GDM1 (cell line): ENCODE measurements around the gene ELF2.
A peak's percentile ranks its signal among the peaks of the same experiment; 100 is the strongest.
"Not testable (repeated sequence)": the region's sequence is repeated elsewhere in the genome, so short reads cannot be mapped to it uniquely, and the experiment has no call there.

Experiments
- DNase-seq: peaks from one replicate; lab custom pipeline; 2025; lab: John Stamatoyannopoulos, UW

ELF2 gene

DNA sequence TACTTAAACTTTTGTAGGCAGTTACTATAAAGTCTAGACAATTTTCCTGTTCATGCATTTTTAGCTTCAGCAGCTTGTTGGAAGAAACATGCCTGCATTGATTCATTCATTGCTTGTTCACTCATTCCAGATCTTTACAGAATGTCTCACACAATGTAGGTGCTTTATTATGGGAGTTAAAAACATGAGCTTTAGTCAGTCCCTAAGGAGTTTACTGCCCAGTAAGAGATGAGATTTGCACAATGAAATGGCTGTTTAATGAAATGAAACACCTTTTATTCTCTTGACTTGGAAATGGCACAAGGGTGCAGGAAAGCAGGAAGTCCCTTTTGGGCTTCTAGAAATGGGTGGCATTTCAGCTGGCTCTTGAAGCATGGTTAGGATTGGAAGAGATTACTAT, 158.5 kb downstream of the ELF2 start:
- no peak for DNase-seq

GRCh38 chr4:139017861-139018260, 159.2 kb downstream of the ELF2 start:
- DNase-seq = no peak

DNA sequence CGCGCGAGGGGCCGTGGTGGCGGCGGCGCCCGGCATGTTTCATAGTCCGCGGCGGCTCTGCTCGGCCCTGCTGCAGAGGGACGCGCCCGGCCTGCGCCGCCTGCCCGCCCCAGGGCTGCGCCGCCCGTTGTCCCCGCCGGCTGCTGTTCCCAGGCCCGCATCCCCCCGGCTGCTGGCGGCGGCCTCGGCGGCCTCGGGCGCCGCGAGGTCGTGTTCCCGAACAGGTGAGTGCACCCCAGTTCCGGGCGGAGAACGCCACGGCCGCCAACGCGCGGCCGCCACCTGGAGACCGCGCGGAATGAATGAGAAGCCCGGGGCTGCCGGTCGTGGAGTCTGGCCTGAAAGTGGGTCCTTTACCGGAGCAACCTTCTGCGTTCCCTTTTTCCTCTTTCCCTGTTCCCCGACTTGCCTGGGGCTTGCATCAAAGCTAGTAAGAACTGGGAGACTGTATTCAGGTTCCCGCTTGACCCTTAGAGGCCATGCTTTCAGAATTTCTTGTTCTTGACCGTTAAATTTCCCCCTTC, 161.0 kb downstream of the ELF2 start:
- DNase-seq = no peak

DNA sequence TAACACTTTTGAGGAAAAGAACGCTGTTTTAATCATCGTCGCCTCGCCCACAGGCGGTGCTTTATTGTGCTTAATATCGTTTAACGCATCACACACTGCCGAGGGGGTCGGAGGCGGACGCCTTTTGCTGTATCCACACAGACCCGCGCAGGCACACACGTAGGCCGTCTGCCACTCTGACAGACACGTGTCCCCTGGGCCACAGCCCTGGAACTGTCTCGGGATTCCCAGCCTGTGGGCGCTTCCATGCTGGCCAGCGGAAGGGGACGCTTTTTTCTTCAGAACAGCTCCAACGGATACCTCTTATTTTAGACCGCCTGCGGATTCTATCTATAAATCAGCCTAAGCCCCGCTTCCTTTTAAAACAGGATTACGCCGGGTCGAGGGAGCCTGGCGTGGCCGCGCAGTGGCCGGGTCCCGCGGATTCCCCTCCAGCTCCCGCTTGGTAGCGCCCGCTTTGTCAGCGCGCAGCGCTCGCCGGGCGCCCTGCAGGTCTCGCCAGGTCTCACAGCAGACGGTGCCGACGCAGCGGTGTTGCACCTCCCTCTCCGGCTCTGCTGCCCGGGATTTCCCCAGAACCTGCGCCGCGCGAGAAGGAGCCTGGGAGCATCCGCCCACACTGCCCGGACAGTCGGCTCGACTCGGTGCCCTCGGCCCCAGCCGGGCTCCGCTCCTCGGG, 161.6 kb downstream of the ELF2 start, which contains the start of gene NOCT:
NOCT (plus strand) TSS at position 513 of the 679 bp plus-strand sequence. CDS start 201 bp downstream, outside the sequence.
- peak; percentile 79 for DNase-seq

- no peak for DNase-seq
Observed at GRCh38 chr4:139014371-139015268, 162.4 kb downstream of the ELF2 start.

- no peak for DNase-seq
Observed at GRCh38 chr4:139011225-139011950, 165.6 kb downstream of the ELF2 start.

- no peak for DNase-seq
Observed at GRCh38 chr4:139009702-139010101, 167.3 kb downstream of the ELF2 start.

DNA sequence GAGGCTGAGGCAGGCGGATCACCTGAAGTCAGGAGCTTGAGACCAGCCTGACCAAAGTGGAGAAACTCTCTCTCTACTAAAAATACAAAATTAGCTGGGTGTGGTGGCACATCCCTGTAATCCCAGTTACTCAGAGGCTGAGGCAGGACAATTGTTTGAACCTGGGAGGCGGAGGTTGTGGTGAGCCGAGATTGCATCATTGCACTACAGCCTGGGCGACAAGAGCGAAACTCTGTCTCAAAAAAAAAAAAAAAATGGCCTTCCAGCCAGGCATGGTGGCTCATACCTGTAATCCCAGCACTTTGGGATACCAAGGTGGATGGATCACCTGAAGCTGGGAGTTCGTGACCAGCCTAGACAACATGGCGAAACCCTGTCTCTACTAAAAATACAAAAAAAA, 168.7 kb downstream of the ELF2 start:
- not testable (repeated sequence) for DNase-seq

DNA sequence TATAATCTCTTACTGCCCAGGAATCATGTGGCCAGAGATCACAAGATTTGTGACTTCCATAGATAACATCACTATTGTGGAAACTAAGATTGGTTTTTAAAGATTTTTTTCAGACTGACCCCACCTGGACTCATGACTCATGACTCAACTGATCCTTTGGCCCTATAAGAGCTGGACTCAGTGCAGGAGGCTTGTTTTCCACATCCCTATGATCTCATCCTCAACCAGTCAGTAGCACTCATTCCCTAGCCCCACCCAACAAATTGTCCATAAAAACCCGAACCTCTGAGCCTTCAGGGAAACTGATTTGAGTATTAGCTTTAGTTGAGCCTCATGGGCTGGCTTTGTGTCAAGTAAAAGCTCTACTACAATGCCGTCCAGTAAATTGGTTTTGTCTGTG, 169.4 kb downstream of the ELF2 start:
- no peak for DNase-seq
